Naive thymus-derived CD4-positive, alpha-beta T cell (primary cell): Measurements from ENCODE around the gene ELOVL1. TPM values are rescaled to one million over a fixed set of nuclear protein-coding genes. Genes with fewer than 3 reads are reported as not detected.

ENCODE experiments used
- ATAC-seq: fragments of 150-1000 bp; cut with Tn5 transposase; 2 replicates; pipeline ENCODE4 v1.10.0; 2021; ENCODE audit warnings: mild to moderate bottlenecking, moderate library complexity
- CTCF ChIA-PET: fragments of 350-600 bp; sonication (Branson Sonifier 250); formaldehyde crosslinking; loops from one replicate; lab custom pipeline; 2021; ENCODE audit warnings: antibody characterized with exemption; lab: Charles Lee
- POLR2A ChIA-PET: fragments of 350-600 bp; sonication (Branson Sonifier 250); formaldehyde crosslinking; loops from one replicate; lab custom pipeline; 2021; ENCODE audit warnings: antibody characterized with exemption, inconsistent platforms; lab: Charles Lee
- DNase-seq, 9 donors: peaks; one replicate each; pipeline versions ENCODE4 v3.0.0 to v3.0.0-alpha.2; 2020 to 2022; ENCODE audit warnings: mixed read lengths in 1 of 9
- H3K27ac ChIP-seq: one replicate; pipeline ENCODE4 v1.7.0; 2013; ENCODE audit warnings: mild to moderate bottlenecking, low read depth, low read length, moderate library complexity
- H3K27me3 ChIP-seq, 2 donors: one replicate each; pipeline ENCODE4 v1.7.0; 2013; ENCODE audit warnings: low read length in 2 of 2, mild to moderate bottlenecking in 2 of 2, moderate library complexity in 2 of 2; ENCODE audit not compliant: control insufficient read depth in 2 of 2, insufficient read depth in 2 of 2
- H3K36me3 ChIP-seq, 3 experiments: 1 replicate in 2 of 3; 2 replicates in 1 of 3; pipeline ENCODE4 v1.7.0; 2013; ENCODE audit warnings: low read length in 3 of 3, mild to moderate bottlenecking in 3 of 3, moderate library complexity in 1 of 3; ENCODE audit not compliant: insufficient read depth in 3 of 3, control insufficient read depth in 2 of 3
- H3K4me1 ChIP-seq, 2 donors: one replicate each; pipeline ENCODE4 v1.7.0; 2013; ENCODE audit warnings: low read length in 2 of 2, mild to moderate bottlenecking in 2 of 2, moderate library complexity in 1 of 2; ENCODE audit not compliant: control insufficient read depth in 2 of 2, insufficient read depth in 2 of 2
- H3K4me3 ChIP-seq: 2 replicates; pipeline ENCODE4 v1.7.0; 2013; ENCODE audit warnings: mild to moderate bottlenecking, low read length
- H3K9me3 ChIP-seq, 3 experiments: 1 replicate in 2 of 3; 2 replicates in 1 of 3; pipeline ENCODE4 v1.7.0; 2013; ENCODE audit warnings: low read length in 3 of 3; ENCODE audit not compliant: control insufficient read depth in 2 of 3
- H3K27ac Mint-ChIP-seq, 9 donors: one replicate each; pipeline ENCODE4 v1.8.0; 2020 to 2022; ENCODE audit warnings: mixed read lengths in 9 of 9, mild to moderate bottlenecking in 8 of 9, moderate library complexity in 5 of 9, inconsistent platforms in 2 of 9
- H3K27me3 Mint-ChIP-seq, 5 donors: one replicate each; pipeline ENCODE4 v1.8.0; 2021 to 2022; ENCODE audit warnings: mixed read lengths in 5 of 5, mild to moderate bottlenecking in 1 of 5
- H3K36me3 Mint-ChIP-seq, 5 donors: one replicate each; pipeline ENCODE4 v1.8.0; 2020 to 2022; ENCODE audit warnings: mixed read lengths in 5 of 5, mild to moderate bottlenecking in 3 of 5, inconsistent platforms in 1 of 5
- H3K4me1 Mint-ChIP-seq, 7 donors: one replicate each; pipeline ENCODE4 v1.8.0; 2020 to 2022; ENCODE audit warnings: mixed read lengths in 7 of 7, mild to moderate bottlenecking in 3 of 7, inconsistent platforms in 1 of 7
- H3K4me3 Mint-ChIP-seq, 10 donors: one replicate each; pipeline ENCODE4 v1.8.0; 2020 to 2022; ENCODE audit warnings: mild to moderate bottlenecking in 10 of 10, mixed read lengths in 10 of 10, moderate library complexity in 6 of 10, inconsistent platforms in 2 of 10
- H3K9me3 Mint-ChIP-seq, 11 donors: one replicate each; pipeline ENCODE4 v1.8.0; 2020 to 2022; ENCODE audit warnings: mixed read lengths in 11 of 11, mild to moderate bottlenecking in 4 of 11, inconsistent platforms in 1 of 11, moderate library complexity in 1 of 11
- intact Hi-C, 2 donors: fragments of 100-400 bp; cut with micrococcal nuclease; formaldehyde crosslinking; loops; one replicate each; pipeline ENCODE4 v1.15.1; 2023
- polyA plus RNA-seq, 2 donors: library from polyadenylated mRNA; unstranded; fragments of 300-500 nt; fragmentation: Illumina TruSeq; gene quantifications; one replicate each; pipeline ENCODE4 v1.2.3, GENCODE V29; 2021
- total RNA-seq, 6 experiments: library from RNA in 5 of 6; stranded (reverse) in 5 of 6; gene quantifications; 1 replicate in 5 of 6; 2 replicates in 1 of 6; pipeline ENCODE4 v1.2.3 and lab custom pipeline; 2021 to 2026

ELOVL1 gene
- total and polyA plus RNA-seq, 7 experiments from 2014 or later: 25.9 to 65.3 (median 34.6) TPM

DNA sequence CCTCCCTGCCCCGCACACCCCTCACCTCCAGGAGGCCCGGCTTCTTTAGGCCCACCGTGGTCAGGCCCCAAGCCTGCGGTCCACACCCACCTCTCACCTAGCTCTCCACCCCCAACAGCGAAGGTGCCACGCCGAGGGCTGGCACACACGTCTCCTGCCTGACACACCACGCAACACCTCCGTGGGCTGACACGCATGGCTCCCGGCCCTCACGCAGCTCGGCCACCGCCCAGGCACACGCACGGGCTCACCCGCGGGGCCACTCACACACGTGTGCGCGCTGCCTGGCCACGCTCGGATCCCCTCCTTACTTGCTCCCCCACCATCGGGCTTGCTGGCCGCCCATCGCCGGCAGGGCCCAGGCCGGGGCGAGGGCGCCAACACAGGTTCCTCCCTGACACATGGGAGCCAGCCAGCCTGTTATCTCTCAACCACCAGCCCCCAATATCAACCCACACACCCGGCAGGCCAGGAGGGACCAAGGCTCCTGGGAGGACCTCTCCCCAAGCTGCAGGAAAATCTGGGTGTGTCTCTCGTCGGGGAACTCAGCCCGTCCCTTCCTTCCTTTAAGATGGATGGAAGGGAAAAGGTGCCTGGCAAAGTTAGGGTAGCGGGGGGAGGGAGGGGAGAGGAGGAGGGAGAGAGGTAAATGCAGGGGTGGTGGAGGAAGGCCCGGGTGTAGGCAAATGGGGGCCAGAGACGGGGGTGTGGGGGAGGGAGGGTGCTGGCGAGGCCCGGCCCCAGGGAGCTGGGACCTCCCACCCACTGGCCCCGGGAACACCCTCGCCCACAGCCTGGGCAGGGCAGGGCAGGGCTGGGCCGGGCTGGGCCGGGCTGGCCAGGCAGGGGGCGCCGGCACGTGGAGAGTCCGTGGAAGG is 546 bp downstream of the ELOVL1 start:
- peak; percentile 24 for ATAC-seq
- H3K4me3 ChIP-seq: peak overlapping the region; percentile 66
- no peaks in the 10 kb centered on the region for H3K9me3 ChIP-seq
- CTCF ChIA-PET: interaction anchor here (0.6 to 1.0 kb wide), 4 partner anchors 23 to 278 kb away, joined by 3 to 4 read pairs (median 3); partner anchors contain the start of gene SZT2
- Mint-ChIP-seq H3K27ac (peak overlapping the region; percentile 85 to 95 (median 91)), H3K27me3 (no peaks in the 10 kb centered on the region), H3K36me3 (peaks cover 5 to 37% (median 8%) of the 10 kb centered on the region in 5 donors), H3K4me1 (peaks cover 24 to 53% (median 42%) of the 10 kb centered on the region in 7 donors), H3K4me3 (peak overlapping the region; percentile 85 to 97 (median 90)), H3K9me3 (no peaks in the 10 kb centered on the region)
- peaks cover 13 to 22% of the 10 kb centered on the region in 2 donors for H3K4me1 ChIP-seq
- no peaks in the 10 kb centered on the region for H3K27me3 ChIP-seq
- peak overlapping the region; percentile 90 for H3K27ac ChIP-seq
- peak; percentile 20 to 50 (median 34) for DNase-seq
- intact Hi-C loops: loop anchor here (5.0 to 10.0 kb wide), 6 partner anchors 85 to 845 kb away; partner anchors contain the start of genes HYI (in 2 of the 2), ATP6V0B (in 1 of the 2), B4GALT2 (in 1 of the 2) and DMAP1 (in 1 of the 2)
- POLR2A ChIA-PET: interaction anchor here (1.0 to 1.9 kb wide), 6 partner anchors 8 to 196 kb away, joined by 3 to 16 read pairs (median 6); partner anchors contain the start of genes CDC20 and MED8
- H3K36me3 ChIP-seq: peaks cover 10 to 32% (median 10%) of the 10 kb centered on the region in 3 experiments

DNA sequence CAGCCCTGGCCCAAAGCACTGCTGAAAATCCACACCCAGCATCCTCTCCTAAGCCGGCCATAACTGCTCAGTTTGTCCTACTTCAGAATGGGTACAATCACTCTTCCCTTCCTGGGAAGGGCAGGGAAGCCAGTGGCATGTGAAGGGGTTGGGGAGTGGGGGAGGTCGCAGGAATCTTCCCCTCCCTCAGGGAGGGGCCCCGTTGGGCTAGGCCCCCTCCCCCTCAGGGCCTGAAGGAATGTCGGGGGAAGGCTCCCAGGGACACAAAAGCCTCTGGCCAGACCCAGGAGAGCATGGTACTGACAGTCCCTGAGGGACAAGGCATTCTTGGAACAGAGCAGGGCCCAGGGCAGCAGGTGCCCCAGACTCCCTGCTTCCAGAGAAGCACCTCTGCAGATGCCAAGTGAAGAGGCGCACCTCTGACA is 1.2 kb downstream of the ELOVL1 start:
- POLR2A ChIA-PET: interaction anchor here (1.1 kb wide), 1 partner anchor 9 kb away, joined by 3 read pairs; no protein-coding TSS in a partner anchor
- H3K27ac Mint-ChIP-seq: peak overlapping the region; percentile 85 to 95 (median 91)
- no peaks in the 10 kb centered on the region for H3K27me3 ChIP-seq
- H3K27me3 Mint-ChIP-seq: no peaks in the 10 kb centered on the region
- peaks cover 10 to 38% (median 10%) of the 10 kb centered on the region in 3 experiments for H3K36me3 ChIP-seq
- H3K9me3 ChIP-seq: no peaks in the 10 kb centered on the region
- peak overlapping the region; percentile 66 for H3K4me3 ChIP-seq
- DNase-seq (no peak), ATAC-seq (no peak)
- H3K36me3 Mint-ChIP-seq: peaks cover 5 to 44% (median 13%) of the 10 kb centered on the region in 5 donors
- H3K4me1 Mint-ChIP-seq: peaks cover 24 to 59% (median 41%) of the 10 kb centered on the region in 7 donors
- no peaks in the 10 kb centered on the region for H3K9me3 Mint-ChIP-seq
- peak overlapping the region; percentile 90 for H3K27ac ChIP-seq
- CTCF ChIA-PET: interaction anchor here (0.6 kb wide), 1 partner anchor 279 kb away, joined by 3 read pairs; no protein-coding TSS in a partner anchor
- peak overlapping the region; percentile 85 to 97 (median 90) for H3K4me3 Mint-ChIP-seq
- intact Hi-C loops: loop anchor here (5.0 to 10.0 kb wide), 6 partner anchors 86 to 846 kb away; partner anchors contain the start of genes HYI (in 2 of the 2), ATP6V0B (in 1 of the 2), B4GALT2 (in 1 of the 2) and DMAP1 (in 1 of the 2)
- H3K4me1 ChIP-seq: peaks cover 13 to 22% of the 10 kb centered on the region in 2 donors

DNA sequence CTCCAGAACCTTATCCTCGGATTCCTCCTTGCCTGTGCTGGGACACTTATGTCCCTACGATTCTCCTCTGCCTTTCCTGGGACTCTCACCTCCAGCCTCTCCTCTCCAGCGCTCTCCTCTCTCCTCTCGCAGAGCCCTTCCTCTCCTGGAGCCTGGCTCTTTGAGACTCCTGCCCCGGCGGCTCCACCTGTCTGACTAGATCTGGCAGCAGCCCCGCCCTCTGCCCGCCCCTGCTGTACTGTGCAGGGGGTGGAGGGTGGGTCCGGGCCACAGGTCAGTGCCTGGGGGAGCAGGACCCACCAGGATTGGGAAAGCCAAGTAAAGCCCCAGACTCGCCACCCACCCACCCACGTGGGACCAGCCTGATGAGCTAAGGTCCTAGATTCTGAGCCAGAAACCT is 1.6 kb downstream of the ELOVL1 start:
- Histone ChIP-seq H3K4me1 (peaks cover 13 to 22% of the 10 kb centered on the region in 2 donors), H3K27me3 (no peaks in the 10 kb centered on the region), H3K36me3 (peaks cover 10 to 39% (median 10%) of the 10 kb centered on the region in 3 experiments), H3K27ac (peak overlapping the region; percentile 90), H3K9me3 (no peaks in the 10 kb centered on the region), H3K4me3 (no peak overlapping the region)
- H3K27ac Mint-ChIP-seq: peak overlapping the region; percentile 64 to 95 (median 85)
- peaks cover 24 to 63% (median 37%) of the 10 kb centered on the region in 7 donors for H3K4me1 Mint-ChIP-seq
- H3K27me3 Mint-ChIP-seq: no peaks in the 10 kb centered on the region
- H3K4me3 Mint-ChIP-seq: peak overlapping the region; percentile 6 to 97 (median 90)
- POLR2A ChIA-PET: no interaction called here
- no peak for ATAC-seq
- intact Hi-C loops: loop anchor here (5.0 to 10.0 kb wide), 6 partner anchors 86 to 846 kb away; partner anchors contain the start of genes HYI (in 2 of the 2), ATP6V0B (in 1 of the 2), B4GALT2 (in 1 of the 2) and DMAP1 (in 1 of the 2)
- CTCF ChIA-PET: no interaction called here
- no peak for DNase-seq
- no peaks in the 10 kb centered on the region for H3K9me3 Mint-ChIP-seq
- H3K36me3 Mint-ChIP-seq: peaks cover 5 to 48% (median 13%) of the 10 kb centered on the region in 5 donors

DNA sequence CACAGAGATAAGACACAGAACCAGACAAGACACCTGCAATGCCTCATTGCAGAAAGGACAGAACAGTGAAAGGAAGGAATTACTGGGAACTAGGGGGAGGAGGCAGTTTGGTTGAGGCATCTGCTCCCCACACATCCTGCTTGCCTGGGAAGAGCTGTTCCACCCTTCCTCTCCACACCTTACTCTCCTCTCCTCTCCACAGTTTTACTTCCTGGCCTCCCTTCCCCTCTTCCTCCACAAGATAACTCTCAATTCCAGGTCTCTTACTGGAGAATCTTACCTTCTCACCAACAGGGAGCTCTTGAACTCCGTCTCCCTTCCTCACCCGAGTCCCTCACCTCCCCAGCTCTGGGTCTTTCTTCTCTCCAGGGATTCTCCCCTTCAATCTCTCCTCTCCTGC is 2.1 kb downstream of the ELOVL1 start:
- peak overlapping the region; percentile 0 to 97 (median 78) for H3K4me3 Mint-ChIP-seq

DNA sequence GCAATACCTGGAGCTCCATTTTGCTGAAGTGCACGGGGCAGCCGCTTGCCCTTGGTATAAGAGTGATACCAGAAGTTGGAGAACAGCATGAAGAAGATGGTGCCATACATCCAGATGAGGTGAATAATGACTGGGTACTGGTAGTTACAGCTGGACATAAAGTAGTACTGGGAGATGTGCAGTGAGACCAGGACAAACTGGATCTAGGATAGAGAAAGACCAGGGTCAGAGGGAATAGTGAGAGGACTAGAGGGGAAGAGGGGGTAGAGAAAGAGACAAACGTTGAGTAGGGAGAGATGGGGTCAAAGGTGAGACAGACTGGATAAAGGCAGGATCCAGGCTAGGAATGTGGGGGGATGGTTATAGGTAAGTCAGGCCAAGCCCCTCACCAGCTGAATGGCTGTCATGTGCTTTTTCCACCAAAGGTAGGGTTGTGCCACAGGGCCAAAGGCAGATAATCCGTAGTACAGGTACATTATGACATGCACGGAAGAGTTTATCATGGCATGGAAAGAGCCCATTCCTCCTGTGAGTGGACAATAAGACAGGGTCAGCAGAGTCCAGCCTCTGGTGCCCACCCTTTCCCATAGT is 3.8 kb downstream of the ELOVL1 start:
- no peak overlapping the region for H3K27ac ChIP-seq
- ATAC-seq (no peak), DNase-seq (no peak)
- Mint-ChIP-seq H3K4me1 (peaks cover 19 to 73% (median 35%) of the 10 kb centered on the region in 7 donors), H3K27ac (peak overlapping the region in 1 of 9 donors; percentile 68), H3K9me3 (no peaks in the 10 kb centered on the region), H3K4me3 (peak overlapping the region in 1 of 10 donors; percentile 23), H3K36me3 (peaks cover 5 to 59% (median 13%) of the 10 kb centered on the region in 5 donors), H3K27me3 (no peaks in the 10 kb centered on the region)
- H3K4me3 ChIP-seq: no peak overlapping the region
- no peaks in the 10 kb centered on the region for H3K27me3 ChIP-seq
- peaks cover 15 to 26% of the 10 kb centered on the region in 2 donors for H3K4me1 ChIP-seq
- ChIA-PET POLR2A (interaction anchor here (1.0 kb wide), 1 partner anchor 26 kb away, joined by 3 read pairs; the partner anchor contains the start of genes MED8 and SZT2), CTCF (interaction anchor here (0.6 kb wide), 1 partner anchor 56 kb away, joined by 5 read pairs; no protein-coding TSS in a partner anchor)
- H3K36me3 ChIP-seq: peaks cover 10 to 39% (median 10%) of the 10 kb centered on the region in 3 experiments
- intact Hi-C loops: loop anchor here (10.0 kb wide), 4 partner anchors 291 to 611 kb away; partner anchors contain the start of genes ATP6V0B (in 1 of the 2), B4GALT2 (in 1 of the 2), DPH2 (in 1 of the 2) and KDM4A (in 1 of the 2)
- H3K9me3 ChIP-seq: no peaks in the 10 kb centered on the region

More for the DNA sequence above, 2.1 kb downstream of the ELOVL1 start:
- Histone ChIP-seq H3K27ac (peak overlapping the region; percentile 90), H3K36me3 (peaks cover 10 to 39% (median 10%) of the 10 kb centered on the region in 3 experiments), H3K27me3 (no peaks in the 10 kb centered on the region), H3K9me3 (no peaks in the 10 kb centered on the region), H3K4me1 (peaks cover 13 to 22% of the 10 kb centered on the region in 2 donors), H3K4me3 (no peak overlapping the region)
- ChIA-PET POLR2A (interaction anchor here (0.5 kb wide), 1 partner anchor 550 kb away, joined by 4 read pairs; no protein-coding TSS in a partner anchor), CTCF (no interaction called here)
- Mint-ChIP-seq H3K36me3 (peaks cover 5 to 50% (median 13%) of the 10 kb centered on the region in 5 donors), H3K27me3 (no peaks in the 10 kb centered on the region), H3K27ac (peak overlapping the region; percentile 43 to 94 (median 74)), H3K4me1 (peaks cover 24 to 63% (median 32%) of the 10 kb centered on the region in 7 donors), H3K9me3 (no peaks in the 10 kb centered on the region)
- DNase-seq (no peak), ATAC-seq (no peak)
- intact Hi-C loops: loop anchor here (5.0 to 10.0 kb wide), 6 partner anchors 87 to 847 kb away; partner anchors contain the start of genes HYI (in 2 of the 2), ATP6V0B (in 1 of the 2), B4GALT2 (in 1 of the 2) and DMAP1 (in 1 of the 2)
